ENCODE measurements around the gene OR10K2. TPM values are rescaled to one million over a fixed set of nuclear protein-coding genes. Genes with fewer than 3 reads are reported as not detected.

The OR10K2 gene
- polyA plus RNA-seq, 1 of the 3 experiments (the other 2 are of a cell fraction): not detected

DNA sequence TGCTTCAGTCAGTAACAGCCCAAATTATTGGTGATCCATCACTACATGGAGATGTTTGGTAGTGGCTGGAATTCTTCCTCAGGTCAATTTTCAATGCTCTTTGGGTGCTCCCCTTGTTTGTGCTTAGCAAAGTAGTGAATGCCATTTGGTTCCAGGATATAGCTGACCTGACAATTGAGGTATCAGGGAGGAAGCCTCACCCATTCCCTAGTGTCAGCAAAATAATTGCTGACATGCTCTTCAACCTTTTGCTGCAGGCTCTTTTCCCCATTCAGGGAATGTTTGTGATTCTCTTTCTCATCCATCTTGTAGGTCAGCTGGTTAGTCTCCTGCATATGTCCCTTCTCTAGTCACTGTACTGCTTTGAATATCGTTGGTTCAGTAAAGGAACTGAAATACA lies 28.5 kb upstream of the OR10K2 start (continued):
- TF ChIP-seq, protein P1, sequence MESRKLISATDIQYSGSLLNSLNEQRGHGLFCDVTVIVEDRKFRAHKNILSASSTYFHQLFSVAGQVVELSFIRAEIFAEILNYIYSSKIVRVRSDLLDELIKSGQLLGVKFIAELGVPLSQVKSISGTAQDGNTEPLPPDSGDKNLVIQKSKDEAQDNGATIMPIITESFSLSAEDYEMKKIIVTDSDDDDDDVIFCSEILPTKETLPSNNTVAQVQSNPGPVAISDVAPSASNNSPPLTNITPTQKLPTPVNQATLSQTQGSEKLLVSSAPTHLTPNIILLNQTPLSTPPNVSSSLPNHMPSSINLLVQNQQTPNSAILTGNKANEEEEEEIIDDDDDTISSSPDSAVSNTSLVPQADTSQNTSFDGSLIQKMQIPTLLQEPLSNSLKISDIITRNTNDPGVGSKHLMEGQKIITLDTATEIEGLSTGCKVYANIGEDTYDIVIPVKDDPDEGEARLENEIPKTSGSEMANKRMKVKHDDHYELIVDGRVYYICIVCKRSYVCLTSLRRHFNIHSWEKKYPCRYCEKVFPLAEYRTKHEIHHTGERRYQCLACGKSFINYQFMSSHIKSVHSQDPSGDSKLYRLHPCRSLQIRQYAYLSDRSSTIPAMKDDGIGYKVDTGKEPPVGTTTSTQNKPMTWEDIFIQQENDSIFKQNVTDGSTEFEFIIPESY (IDR thresholded peaks at IDR 0.05; ENCODE audit: borderline replicate concordance, low read depth): no peak
- no peak for TF ChIP-seq EZH2phosphoT487 (IDR thresholded peaks at IDR 0.05; ENCODE audit: borderline replicate concordance, low read depth)

DNA sequence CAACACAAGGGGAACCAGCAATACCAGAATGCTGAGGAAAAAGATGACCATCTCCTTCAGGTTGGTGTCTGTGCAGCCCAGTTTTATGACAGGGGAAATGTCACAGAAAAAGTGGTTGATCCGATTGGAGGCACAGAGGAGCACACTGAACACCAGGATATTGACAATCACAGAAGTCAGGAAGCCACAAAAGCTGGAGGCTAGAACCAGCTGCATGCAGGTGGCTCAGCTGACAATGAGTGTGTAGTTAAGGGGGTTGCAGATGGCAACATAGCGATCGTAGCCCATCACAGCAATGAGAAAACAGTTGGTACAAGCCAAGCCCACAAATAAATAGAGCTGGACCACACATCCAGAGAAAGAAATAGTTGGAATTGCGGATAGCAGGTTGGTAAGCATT lies 19.3 kb upstream of the OR10K2 start:
- 1% methylated on average over 4 of the region's 4 CpGs for WGBS (ENCODE audit: low lambda C conversion rate)

DNA sequence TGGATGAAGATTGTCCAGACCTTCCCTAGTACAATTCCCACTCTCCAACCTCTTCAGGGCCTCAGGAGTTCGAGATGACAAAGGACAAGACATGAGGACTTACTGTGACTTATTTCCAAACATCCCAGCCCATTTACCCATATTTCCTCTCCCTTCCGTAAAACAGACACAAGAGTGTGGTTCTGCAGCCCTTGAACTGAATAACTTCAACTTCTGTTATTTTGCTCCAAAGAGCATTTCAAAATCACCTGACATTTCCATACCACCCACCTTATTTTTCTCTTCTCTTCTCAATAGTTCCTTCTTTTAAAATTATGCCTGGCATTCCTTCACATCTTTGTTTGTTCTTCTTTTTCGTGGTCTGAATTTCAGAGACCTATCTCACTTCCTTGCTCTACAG lies 8.7 kb upstream of the OR10K2 start:
- Histone ChIP-seq H3K9me2 (no peaks in the 10 kb centered on the region), H3K4me2 (no peak overlapping the region), H3K36me3 (replicated peaks in 1 of 2; ENCODE audit: control insufficient read depth in 1 of 2, insufficient read depth in 2 of 2, low read length in 1 of 2) (no peaks in the 10 kb centered on the region), H4K20me1 (ENCODE audit: insufficient read depth) (no peaks in the 10 kb centered on the region), H3K4me3 (ENCODE audit: low read depth in 2 of 2, low read length in 1 of 2) (no peak overlapping the region), H3K79me2 (ENCODE audit: insufficient read depth) (no peaks in the 10 kb centered on the region), H3K27me3 (ENCODE audit: insufficient read depth) (no peaks in the 10 kb centered on the region), H3K9ac (no peak overlapping the region), H3K9me3 (no peaks in the 10 kb centered on the region), H3K4me1 (ENCODE audit: control insufficient read depth in 1 of 2, insufficient read depth in 2 of 2, low read depth in 1 of 2, low read length in 1 of 2) (no peaks in the 10 kb centered on the region), H3F3A (replicated peaks; ENCODE audit: insufficient read depth) (no peaks in the 10 kb centered on the region), H3K27ac (ENCODE audit: low read depth in 2 of 2, low read length in 1 of 2) (no peak overlapping the region), H2AFZ (ENCODE audit: low read depth) (no peak overlapping the region)
- under 1% methylated on average over 3 of the region's 3 CpGs for WGBS (ENCODE audit: low lambda C conversion rate)
- CTCF ChIA-PET: no interaction called here
- no peak for DNase-seq
- POLR2A ChIA-PET: no interaction called here
- TF ChIP-seq NFIC (IDR thresholded peaks at IDR 0.05; ENCODE audit: borderline replicate concordance) (no peak), JUND (IDR thresholded peaks at IDR 0.05) (no peak), TCF12 (IDR thresholded peaks at IDR 0.05) (no peak), RCOR1 (IDR thresholded peaks at IDR 0.05; ENCODE audit: low read length) (no peak), FOXM1 (IDR thresholded peaks at IDR 0.05; ENCODE audit: low read depth) (no peak), RFX5 (IDR thresholded peaks at IDR 0.05; ENCODE audit: low read length) (no peak), POLR2AphosphoS5 (IDR thresholded peaks at IDR 0.05; ENCODE audit: low read depth, low read length) (no peak), EP300 (IDR thresholded peaks at IDR 0.05; ENCODE audit: borderline replicate concordance in 1 of 2, low read depth in 1 of 2, low read length in 1 of 2) (no peak), SMC3 (IDR thresholded peaks at IDR 0.05; ENCODE audit: low read depth, low read length) (no peak), GABPA (IDR thresholded peaks at IDR 0.05; ENCODE audit: low read depth) (no peak), RAD21 (IDR thresholded peaks at IDR 0.05; ENCODE audit: low read length) (no peak), MXI1 (IDR thresholded peaks at IDR 0.05; ENCODE audit: low read depth, low read length) (no peak)
- TF ChIP-seq, protein P2, sequence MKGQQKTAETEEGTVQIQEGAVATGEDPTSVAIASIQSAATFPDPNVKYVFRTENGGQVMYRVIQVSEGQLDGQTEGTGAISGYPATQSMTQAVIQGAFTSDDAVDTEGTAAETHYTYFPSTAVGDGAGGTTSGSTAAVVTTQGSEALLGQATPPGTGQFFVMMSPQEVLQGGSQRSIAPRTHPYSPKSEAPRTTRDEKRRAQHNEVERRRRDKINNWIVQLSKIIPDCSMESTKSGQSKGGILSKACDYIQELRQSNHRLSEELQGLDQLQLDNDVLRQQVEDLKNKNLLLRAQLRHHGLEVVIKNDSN (IDR thresholded peaks at IDR 0.05; ENCODE audit: borderline replicate concordance, low read depth): no peak
- TF ChIP-seq, protein P1 (IDR thresholded peaks at IDR 0.05; ENCODE audit: borderline replicate concordance, low read depth): no peak
- TF ChIP-seq, protein P3, sequence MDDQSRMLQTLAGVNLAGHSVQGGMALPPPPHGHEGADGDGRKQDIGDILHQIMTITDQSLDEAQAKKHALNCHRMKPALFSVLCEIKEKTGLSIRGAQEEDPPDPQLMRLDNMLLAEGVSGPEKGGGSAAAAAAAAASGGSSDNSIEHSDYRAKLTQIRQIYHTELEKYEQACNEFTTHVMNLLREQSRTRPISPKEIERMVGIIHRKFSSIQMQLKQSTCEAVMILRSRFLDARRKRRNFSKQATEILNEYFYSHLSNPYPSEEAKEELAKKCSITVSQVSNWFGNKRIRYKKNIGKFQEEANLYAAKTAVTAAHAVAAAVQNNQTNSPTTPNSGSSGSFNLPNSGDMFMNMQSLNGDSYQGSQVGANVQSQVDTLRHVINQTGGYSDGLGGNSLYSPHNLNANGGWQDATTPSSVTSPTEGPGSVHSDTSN (IDR thresholded peaks at IDR 0.05): no peak
- TF ChIP-seq, protein P4, sequence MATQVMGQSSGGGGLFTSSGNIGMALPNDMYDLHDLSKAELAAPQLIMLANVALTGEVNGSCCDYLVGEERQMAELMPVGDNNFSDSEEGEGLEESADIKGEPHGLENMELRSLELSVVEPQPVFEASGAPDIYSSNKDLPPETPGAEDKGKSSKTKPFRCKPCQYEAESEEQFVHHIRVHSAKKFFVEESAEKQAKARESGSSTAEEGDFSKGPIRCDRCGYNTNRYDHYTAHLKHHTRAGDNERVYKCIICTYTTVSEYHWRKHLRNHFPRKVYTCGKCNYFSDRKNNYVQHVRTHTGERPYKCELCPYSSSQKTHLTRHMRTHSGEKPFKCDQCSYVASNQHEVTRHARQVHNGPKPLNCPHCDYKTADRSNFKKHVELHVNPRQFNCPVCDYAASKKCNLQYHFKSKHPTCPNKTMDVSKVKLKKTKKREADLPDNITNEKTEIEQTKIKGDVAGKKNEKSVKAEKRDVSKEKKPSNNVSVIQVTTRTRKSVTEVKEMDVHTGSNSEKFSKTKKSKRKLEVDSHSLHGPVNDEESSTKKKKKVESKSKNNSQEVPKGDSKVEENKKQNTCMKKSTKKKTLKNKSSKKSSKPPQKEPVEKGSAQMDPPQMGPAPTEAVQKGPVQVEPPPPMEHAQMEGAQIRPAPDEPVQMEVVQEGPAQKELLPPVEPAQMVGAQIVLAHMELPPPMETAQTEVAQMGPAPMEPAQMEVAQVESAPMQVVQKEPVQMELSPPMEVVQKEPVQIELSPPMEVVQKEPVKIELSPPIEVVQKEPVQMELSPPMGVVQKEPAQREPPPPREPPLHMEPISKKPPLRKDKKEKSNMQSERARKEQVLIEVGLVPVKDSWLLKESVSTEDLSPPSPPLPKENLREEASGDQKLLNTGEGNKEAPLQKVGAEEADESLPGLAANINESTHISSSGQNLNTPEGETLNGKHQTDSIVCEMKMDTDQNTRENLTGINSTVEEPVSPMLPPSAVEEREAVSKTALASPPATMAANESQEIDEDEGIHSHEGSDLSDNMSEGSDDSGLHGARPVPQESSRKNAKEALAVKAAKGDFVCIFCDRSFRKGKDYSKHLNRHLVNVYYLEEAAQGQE (IDR thresholded peaks at IDR 0.05; ENCODE audit: low read depth, low read length): no peak

More for the DNA sequence above, 19.3 kb upstream of the OR10K2 start:
- Histone ChIP-seq H3K36me3 (replicated peaks in 1 of 2; ENCODE audit: control insufficient read depth in 1 of 2, insufficient read depth in 2 of 2, low read length in 1 of 2) (no peaks in the 10 kb centered on the region), H3K4me3 (ENCODE audit: low read depth in 2 of 2, low read length in 1 of 2) (no peak overlapping the region), H2AFZ (ENCODE audit: low read depth) (no peak overlapping the region), H3K9me3 (no peaks in the 10 kb centered on the region), H4K20me1 (ENCODE audit: insufficient read depth) (no peaks in the 10 kb centered on the region), H3K9me2 (no peaks in the 10 kb centered on the region), H3F3A (replicated peaks; ENCODE audit: insufficient read depth) (no peaks in the 10 kb centered on the region), H3K4me2 (no peak overlapping the region), H3K79me2 (ENCODE audit: insufficient read depth) (no peaks in the 10 kb centered on the region), H3K4me1 (ENCODE audit: control insufficient read depth in 1 of 2, insufficient read depth in 2 of 2, low read depth in 1 of 2, low read length in 1 of 2) (no peaks in the 10 kb centered on the region), H3K27me3 (ENCODE audit: insufficient read depth) (no peaks in the 10 kb centered on the region), H3K27ac (ENCODE audit: low read depth in 2 of 2, low read length in 1 of 2) (no peak overlapping the region), H3K9ac (no peak overlapping the region)
- no peak for TF ChIP-seq FOXM1 (IDR thresholded peaks at IDR 0.05; ENCODE audit: low read depth)
- ChIA-PET POLR2A (no interaction called here), CTCF (no interaction called here)
- DNase-seq: no peak

Data from SK-N-SH (cell line).